A673 (cell line): ENCODE results near the gene MYO5B. TPM values are rescaled to one million over a fixed set of nuclear protein-coding genes. Genes with fewer than 3 reads are reported as not detected.

Experiments used
- BruUV-seq: library from RNA; stranded (reverse); fragments of 400-500 nt; replicated peaks from 2 replicates; lab custom pipeline; 2021; lab: Mats Ljungman, UMichigan
- CTCF ChIA-PET: fragments of 300-600 bp; sonication (Branson Sonifier 250); formaldehyde crosslinking; loops from one replicate; lab custom pipeline; 2022; ENCODE audit warnings: antibody characterized with exemption; lab: Charles Lee
- POLR2A ChIA-PET: fragments of 300-600 bp; sonication (Branson Sonifier 250); formaldehyde crosslinking; loops from one replicate; lab custom pipeline; 2022; ENCODE audit warnings: antibody characterized with exemption; ENCODE audit not compliant: low non-redundant PET; lab: Charles Lee
- DNase-seq: peaks from one replicate; pipeline ENCODE4 v3.0.0-alpha.2; 2015; ENCODE audit warnings: low spot score
- H3K27ac ChIP-seq: fragments of 200-600 bp; sonication (generic); 2 replicates; pipeline ENCODE4 v1.5.1; 2016; ENCODE audit warnings: mixed run types, low read depth, mild to moderate bottlenecking, mixed read lengths, antibody characterized with exemption, low read length; ENCODE audit not compliant: poor library complexity, severe bottlenecking
- H3K27me3 ChIP-seq: fragments of 200-600 bp; sonication (generic); replicated peaks from 2 replicates; pipeline ENCODE4 v1.6.1; 2017; ENCODE audit warnings: mixed run types, low read depth, mild to moderate bottlenecking, mixed read lengths, antibody characterized with exemption, low read length; ENCODE audit not compliant: insufficient read depth, poor library complexity
- H3K36me3 ChIP-seq: fragments of 200-600 bp; sonication (generic); 2 replicates; pipeline ENCODE4 v1.6.1; 2016; ENCODE audit warnings: mixed run types, mild to moderate bottlenecking, mixed read lengths, antibody characterized with exemption, low read length; ENCODE audit not compliant: insufficient read depth, poor library complexity, severe bottlenecking
- H3K4me1 ChIP-seq: fragments of 200-600 bp; sonication (generic); 2 replicates; pipeline ENCODE4 v1.6.1; 2017; ENCODE audit warnings: mixed run types, mild to moderate bottlenecking, mixed read lengths, antibody characterized with exemption, low read length; ENCODE audit not compliant: insufficient read depth, poor library complexity, severe bottlenecking
- H3K4me3 ChIP-seq: fragments of 200-600 bp; sonication (generic); 2 replicates; pipeline ENCODE4 v1.5.1; 2016; ENCODE audit warnings: low read depth, mixed run types, mild to moderate bottlenecking, mixed read lengths, low read length; ENCODE audit not compliant: poor library complexity, severe bottlenecking
- H3K9me3 ChIP-seq: fragments of 200-600 bp; sonication (generic); 2 replicates; pipeline ENCODE4 v1.6.1; 2016; ENCODE audit warnings: mixed run types, low read depth, mild to moderate bottlenecking, mixed read lengths, antibody characterized with exemption, low read length; ENCODE audit not compliant: poor library complexity, severe bottlenecking
- CTCF ChIP-seq: fragments of 300-800, 200-600 bp; sonication (generic); conservative IDR thresholded peaks from 2 replicates; pipeline ENCODE4 v1.5.1; 2017; ENCODE audit warnings: low read depth, mild to moderate bottlenecking, antibody characterized with exemption, low read length, moderate library complexity, mixed read lengths
- EZH2 ChIP-seq: fragments of 200-600 bp; sonication (generic); IDR thresholded peaks from 2 replicates; pipeline ENCODE4 v1.6.1; 2017; ENCODE audit warnings: borderline replicate concordance, low read depth, mild to moderate bottlenecking, mixed read lengths, antibody characterized with exemption, low read length; ENCODE audit not compliant: poor library complexity, severe bottlenecking
- intact Hi-C: fragments of 100-400 bp; cut with micrococcal nuclease; formaldehyde crosslinking; loops from one replicate; pipeline ENCODE4 v1.10.0; 2022; ENCODE audit not compliant: unreplicated experiment
- total RNA-seq: library from RNA; stranded (reverse); gene quantifications from 2 replicates; pipeline ENCODE4 v1.2.3, GENCODE V29; 2021

MYO5B gene
- total RNA-seq, 1 experiment from 2014 or later, result 0.30 TPM

DNA sequence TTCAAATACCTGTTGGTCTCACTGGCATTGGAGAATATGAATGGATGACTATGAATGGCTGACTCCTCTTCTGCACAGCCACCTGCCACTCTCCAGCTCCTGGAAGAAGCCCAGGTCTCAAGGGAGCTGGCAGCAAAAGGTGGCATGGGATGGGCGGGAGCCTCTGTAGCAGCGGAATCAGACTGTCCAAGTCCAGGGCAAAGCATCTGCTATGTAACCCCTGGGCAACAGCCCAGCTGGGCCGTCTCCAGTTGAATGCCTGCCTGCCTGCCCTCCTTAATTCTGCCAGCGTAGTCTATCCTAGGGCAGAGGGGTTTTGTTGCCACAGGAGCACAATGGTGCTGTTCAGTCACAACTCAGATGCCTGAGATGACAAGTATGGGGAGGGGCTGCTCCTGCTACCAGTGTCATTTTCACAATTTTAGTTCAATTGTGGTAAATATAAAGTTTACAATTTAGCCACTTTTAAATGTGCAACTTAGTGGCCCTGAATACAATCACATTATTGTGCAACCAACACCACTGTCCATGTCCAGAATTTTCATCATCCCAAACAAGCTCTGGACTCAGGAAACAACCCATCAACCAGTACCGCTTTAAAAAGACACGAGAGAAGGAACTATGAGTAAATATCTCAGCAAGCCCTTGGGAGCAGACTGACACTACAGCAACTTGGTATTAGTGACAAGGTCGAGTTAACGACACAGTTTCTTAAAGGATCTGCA lies 115.2 kb downstream of the MYO5B start:
- intact Hi-C loops, result no loop called here
- Histone ChIP-seq H3K27me3 (peaks cover 46% of the 10 kb centered on the region), H3K4me1 (no peaks in the 10 kb centered on the region), H3K9me3 (no peaks in the 10 kb centered on the region), H3K4me3 (no peak overlapping the region), H3K27ac (no peak overlapping the region), H3K36me3 (no peaks in the 10 kb centered on the region)
- CTCF ChIA-PET, result no interaction called here
- BruUV-seq, result no TSS peak
- POLR2A ChIA-PET, result no interaction called here
- TF ChIP-seq EZH2 (no peak), CTCF (no peak)
- DNase-seq, result no peak

- TF ChIP-seq EZH2, result no peak
- no peak for TF ChIP-seq CTCF
- no peak overlapping the region for H3K27ac ChIP-seq
- peaks cover 38% of the 10 kb centered on the region for H3K27me3 ChIP-seq
- no peaks in the 10 kb centered on the region for H3K4me1 ChIP-seq
- no peaks in the 10 kb centered on the region for H3K9me3 ChIP-seq
- no peak overlapping the region for H3K4me3 ChIP-seq
- H3K36me3 ChIP-seq, result no peaks in the 10 kb centered on the region
- no TSS peak for BruUV-seq
- DNase-seq, result no peak
- ChIA-PET CTCF (no interaction called here), POLR2A (no interaction called here)
- intact Hi-C loops, result no loop called here
Observed at GRCh38 chr18:50076277-50076676, 118.7 kb downstream of the MYO5B start.

DNA sequence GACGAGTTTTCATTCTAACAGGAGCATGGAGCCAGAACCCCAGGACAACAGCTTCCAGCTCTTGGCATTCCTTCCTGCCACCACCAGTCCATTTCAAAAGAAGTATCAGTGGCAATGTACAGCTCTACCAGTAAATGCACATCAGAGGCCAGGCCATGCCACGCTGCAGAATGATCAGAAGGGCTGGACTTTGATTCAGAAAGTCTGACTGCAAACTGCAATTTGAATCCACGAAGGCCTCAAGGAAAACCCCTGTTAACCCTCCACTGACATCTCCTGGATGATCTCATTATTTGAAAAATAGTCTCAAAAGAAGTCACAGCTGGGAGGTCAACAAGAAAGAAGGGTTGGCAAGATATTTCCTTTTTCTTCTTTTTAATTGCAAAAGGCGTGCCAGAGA lies 119.2 kb downstream of the MYO5B start:
- peaks cover 33% of the 10 kb centered on the region for H3K27me3 ChIP-seq
- no peak overlapping the region for H3K27ac ChIP-seq
- ChIA-PET CTCF (no interaction called here), POLR2A (no interaction called here)
- H3K9me3 ChIP-seq, result no peaks in the 10 kb centered on the region
- intact Hi-C loops, result no loop called here
- no peak for TF ChIP-seq EZH2
- H3K4me1 ChIP-seq, result no peaks in the 10 kb centered on the region
- BruUV-seq, result no TSS peak
- H3K36me3 ChIP-seq, result no peaks in the 10 kb centered on the region
- no peak overlapping the region for H3K4me3 ChIP-seq
- DNase-seq, result no peak

DNA sequence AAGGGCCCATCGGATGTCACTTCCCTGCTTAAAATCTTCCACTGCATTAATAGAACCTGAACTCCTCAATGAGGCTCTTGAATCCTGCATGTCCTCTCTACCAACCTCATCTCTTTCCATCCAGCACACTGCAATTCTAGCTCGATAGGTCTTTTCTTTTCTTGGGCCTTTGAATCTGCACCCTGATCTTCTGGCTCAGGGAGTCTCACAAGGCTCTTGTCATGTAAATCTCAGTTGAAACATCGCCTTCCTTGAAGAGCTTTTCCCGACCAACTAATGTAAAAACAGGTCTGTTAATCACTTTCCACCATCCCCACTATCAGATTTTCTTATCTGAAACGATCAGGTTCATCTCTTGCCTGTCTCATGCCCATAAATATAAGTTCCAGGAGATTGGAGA lies 120.5 kb downstream of the MYO5B start:
- ChIA-PET CTCF (no interaction called here), POLR2A (no interaction called here)
- TF ChIP-seq CTCF, result no peak
- no peak for TF ChIP-seq EZH2
- H3K9me3 ChIP-seq, result no peaks in the 10 kb centered on the region
- no peaks in the 10 kb centered on the region for H3K36me3 ChIP-seq
- H3K4me3 ChIP-seq, result no peak overlapping the region
- H3K27me3 ChIP-seq, result peaks cover 21% of the 10 kb centered on the region
- H3K4me1 ChIP-seq, result no peaks in the 10 kb centered on the region
- intact Hi-C loops, result no loop called here
- no peak overlapping the region for H3K27ac ChIP-seq
- DNase-seq, result no peak
- BruUV-seq, result no TSS peak
